Inferior parietal cortex (tissue), 1 donor: ENCODE measurements around the gene BBS1.

ENCODE experiments used
- DNase-seq: peaks from one replicate; pipeline ENCODE4 v3.0.0-alpha.2; 2016; ENCODE audit errors: extremely low spot score

Gene BBS1

GRCh38 chr11:66549696-66550095, 39.3 kb downstream of the BBS1 start:
- DNase-seq: no peak

GRCh38 chr11:66550887-66551286, 40.5 kb downstream of the BBS1 start:
- no peak for DNase-seq

GRCh38 chr11:66554602-66555001, 44.2 kb downstream of the BBS1 start:
- no peak for DNase-seq

GRCh38 chr11:66555416-66555815, 45.0 kb downstream of the BBS1 start:
- DNase-seq: no peak

DNA sequence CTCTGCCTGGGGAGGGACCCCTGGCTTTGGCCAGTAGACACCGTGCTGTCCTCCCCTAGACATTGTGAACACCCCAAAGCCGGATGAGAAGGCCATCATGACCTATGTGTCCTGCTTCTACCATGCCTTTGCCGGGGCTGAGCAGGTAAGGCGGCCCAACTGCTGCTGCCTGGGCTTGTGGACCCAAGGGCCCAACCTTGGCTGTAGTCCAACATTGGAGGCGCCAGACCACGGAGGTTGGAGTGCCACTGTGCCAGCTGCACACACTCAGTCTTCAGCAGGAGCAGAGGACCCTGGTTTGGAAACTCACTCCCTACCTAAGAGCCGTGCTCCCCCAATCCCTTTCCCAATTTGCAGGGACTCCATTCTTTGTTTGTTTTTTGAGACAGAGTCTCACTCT, 45.7 kb downstream of the BBS1 start:
- no peak for DNase-seq

GRCh38 chr11:66557733-66558326, 47.4 kb downstream of the BBS1 start:
- no peak for DNase-seq

DNA sequence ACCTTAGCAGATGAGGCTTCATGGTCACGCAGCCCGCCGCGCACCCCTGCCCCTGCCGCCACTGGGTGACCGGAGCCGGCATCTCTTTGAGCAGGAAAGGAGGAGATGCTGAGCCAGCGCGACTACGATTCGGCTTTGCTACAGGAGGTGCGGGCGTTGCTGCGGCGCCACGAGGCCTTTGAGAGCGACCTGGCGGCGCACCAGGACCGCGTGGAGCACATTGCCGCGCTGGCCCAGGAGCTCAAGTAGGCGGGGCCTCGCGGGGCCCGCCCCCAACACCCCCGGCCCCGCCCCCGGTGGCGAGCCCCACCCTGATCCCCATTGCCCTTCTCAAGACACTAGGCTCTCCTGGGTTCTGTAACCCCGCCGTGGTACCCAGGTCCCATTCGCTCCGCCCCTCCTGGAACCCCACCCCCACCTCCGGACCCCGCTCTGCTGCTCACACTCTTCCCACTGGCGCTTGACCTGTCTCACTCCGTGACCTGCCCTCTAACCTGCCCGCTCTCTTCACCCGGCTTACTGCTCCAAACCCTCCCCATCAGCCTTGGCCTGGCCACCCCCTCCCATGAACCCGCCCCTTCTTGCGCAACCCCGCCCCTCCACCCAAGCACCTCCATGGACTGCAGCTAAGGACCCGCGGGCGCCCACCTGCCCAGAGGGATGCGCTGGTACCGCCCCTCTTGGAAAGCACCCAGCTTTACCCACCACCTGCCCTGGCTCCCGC, 48.9 kb downstream of the BBS1 start:
- DNase-seq: no peak

DNA sequence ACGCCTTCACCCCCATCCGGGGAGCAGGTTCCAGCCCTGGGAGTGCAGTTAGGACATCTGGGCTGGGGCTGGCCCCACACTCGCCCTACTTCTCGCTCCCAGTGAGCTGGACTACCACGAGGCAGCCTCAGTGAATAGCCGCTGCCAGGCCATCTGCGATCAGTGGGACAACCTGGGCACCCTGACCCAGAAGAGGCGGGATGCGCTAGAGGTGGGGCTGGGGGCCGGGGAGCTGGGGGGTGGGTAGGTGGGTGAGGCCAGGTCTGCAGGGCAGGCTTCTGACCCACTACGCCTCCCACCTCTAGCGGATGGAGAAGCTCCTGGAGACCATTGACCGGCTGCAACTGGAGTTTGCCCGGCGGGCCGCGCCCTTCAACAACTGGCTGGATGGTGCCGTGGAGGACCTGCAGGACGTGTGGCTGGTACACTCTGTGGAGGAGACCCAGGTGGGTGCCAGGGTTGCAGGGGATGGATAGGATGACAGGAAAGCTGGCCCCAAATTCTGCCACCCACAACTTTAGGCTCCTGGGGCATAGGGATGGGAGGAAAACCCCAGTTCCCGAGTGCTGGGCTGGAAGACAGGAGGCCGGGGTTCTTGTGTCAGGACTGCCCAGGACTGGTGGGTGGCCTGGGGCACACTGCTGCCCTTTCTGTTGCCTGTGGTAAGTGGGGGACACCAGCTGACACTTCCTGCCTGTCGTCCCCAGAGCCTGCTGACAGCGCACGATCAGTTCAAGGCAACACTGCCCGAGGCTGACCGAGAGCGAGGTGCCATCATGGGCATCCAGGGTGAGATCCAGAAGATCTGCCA, 49.6 kb downstream of the BBS1 start:
- DNase-seq: no peak

DNA sequence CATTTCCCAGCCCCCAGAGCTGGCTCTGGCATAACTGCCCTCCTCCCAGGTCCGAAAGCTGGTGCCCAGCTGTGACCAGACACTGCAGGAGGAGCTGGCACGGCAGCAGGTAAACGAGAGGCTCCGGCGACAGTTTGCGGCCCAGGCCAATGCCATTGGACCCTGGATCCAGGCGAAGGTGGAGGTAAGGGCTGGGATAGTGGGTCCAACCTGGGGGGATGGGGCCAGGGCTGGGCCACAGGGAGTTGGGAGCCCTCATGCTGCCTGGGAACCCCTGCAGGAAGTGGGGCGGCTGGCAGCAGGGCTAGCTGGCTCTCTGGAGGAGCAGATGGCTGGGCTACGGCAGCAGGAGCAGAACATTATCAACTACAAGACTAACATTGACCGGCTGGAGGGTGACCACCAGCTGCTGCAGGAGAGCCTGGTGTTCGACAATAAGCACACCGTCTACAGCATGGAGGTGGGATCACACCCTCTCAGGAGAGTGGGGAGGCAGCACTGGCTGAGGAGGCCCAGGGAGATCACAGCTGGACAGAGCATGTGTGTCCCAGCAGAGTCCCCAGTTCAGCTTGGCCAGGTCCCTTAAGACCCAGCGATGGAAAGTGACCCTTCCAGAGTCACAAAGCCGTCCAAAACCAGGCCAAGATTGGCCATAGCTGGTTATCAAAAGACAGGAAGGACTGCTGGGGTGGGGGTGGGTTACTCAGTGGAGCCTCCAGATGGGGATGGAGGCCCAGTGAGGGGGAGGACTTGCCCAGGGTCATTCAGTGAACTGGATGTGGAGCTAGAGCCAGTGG, 50.9 kb downstream of the BBS1 start:
- DNase-seq: no peak

GRCh38 chr11:66561975-66562248, 51.5 kb downstream of the BBS1 start:
- DNase-seq: no peak

DNA sequence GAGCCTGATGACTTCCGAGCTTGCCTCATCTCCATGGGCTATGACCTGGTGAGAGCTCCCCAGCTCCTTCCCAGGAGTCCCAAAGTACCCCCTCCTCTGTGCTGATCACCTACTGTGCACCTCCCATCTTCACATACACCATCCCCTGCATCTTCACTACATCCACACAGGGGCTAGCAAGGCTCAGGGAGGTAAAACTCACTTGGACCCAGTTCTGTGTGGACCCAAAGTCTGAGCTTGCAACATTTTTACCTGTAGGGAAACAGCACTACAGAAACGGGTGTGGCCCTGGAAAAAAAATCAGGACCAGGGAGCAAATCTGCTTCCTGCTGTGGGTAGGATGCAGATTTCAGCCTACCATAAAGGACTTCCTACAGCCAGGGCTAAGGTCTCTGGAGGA, 51.8 kb downstream of the BBS1 start:
- DNase-seq: no peak

GRCh38 chr11:66562907-66563583, 52.6 kb downstream of the BBS1 start:
- DNase-seq: no peak

DNA sequence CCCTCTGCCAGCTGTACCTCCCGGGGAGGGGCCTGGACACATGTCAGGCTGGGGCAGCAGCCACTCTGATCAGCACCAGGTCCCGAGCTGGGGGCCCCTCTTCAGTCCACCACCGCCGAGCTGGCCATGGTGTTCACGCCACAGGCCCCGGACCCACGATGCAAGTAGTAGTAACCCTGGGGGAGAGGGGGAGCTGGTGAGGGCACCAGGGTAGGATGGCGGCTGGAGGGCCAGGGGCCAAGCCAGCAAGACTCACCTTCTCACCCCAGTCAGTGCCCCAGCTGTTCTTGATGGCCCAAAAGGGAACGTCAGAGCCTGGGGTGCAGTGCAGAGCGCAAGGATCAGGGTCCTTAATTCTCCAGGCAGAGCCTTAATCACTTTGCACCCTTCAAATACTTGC, 53.4 kb downstream of the BBS1 start:
- no peak for DNase-seq

DNA sequence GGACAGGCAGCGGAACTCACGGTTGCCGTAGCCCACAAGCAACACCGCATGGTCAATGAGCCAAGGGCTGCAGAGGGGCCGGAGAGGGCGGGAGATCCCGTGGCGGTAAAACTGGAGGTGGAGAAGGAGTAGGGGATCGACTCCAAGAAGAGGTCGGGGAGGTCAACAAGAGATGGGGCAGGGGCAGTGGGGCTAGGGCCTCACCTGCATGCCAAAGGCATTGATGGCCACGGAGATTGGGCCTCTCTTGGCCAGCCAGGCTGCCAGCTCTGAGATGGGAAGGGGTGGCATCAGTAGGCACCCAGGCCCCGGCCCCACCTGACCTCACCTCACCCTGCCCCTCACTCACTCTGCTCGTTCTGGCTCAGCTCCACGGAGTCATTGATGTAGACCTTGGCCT, 54.1 kb downstream of the BBS1 start:
- no peak for DNase-seq

DNA sequence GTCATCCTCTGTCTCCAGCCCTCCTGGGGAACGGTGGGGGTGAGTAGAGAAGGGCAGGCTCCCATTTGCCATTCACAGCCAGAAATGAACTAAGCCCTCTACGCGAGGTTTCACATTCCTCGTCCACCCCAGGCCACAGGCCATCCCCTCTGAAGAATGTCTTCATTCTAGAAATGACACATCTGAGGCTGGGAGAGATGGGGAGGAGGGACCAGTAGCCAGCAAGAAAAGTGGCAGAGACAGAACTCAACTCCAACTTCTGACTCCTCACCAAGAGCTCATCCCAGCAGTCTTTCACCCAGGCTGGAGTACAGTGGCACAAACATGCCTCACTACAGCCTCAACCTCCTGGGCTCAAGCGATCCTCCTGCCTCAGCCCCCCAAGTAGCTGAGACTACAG, 54.5 kb downstream of the BBS1 start:
- no peak for DNase-seq

GRCh38 chr11:66566221-66566620, 55.8 kb downstream of the BBS1 start:
- DNase-seq: no peak

GRCh38 chr11:66567787-66568123, 57.3 kb downstream of the BBS1 start:
- no peak for DNase-seq

GRCh38 chr11:66568124-66568916, 57.9 kb downstream of the BBS1 start, which contains the start of gene CTSF:
Gene CTSF, minus strand, starts transcription at chr11:66568606. Its CDS starts 120 bp downstream, at chr11:66568486.
- peak; percentile 94 for DNase-seq

- no peak for DNase-seq
Measured at GRCh38 chr11:66569076-66569475, 58.6 kb downstream of the BBS1 start.

DNA sequence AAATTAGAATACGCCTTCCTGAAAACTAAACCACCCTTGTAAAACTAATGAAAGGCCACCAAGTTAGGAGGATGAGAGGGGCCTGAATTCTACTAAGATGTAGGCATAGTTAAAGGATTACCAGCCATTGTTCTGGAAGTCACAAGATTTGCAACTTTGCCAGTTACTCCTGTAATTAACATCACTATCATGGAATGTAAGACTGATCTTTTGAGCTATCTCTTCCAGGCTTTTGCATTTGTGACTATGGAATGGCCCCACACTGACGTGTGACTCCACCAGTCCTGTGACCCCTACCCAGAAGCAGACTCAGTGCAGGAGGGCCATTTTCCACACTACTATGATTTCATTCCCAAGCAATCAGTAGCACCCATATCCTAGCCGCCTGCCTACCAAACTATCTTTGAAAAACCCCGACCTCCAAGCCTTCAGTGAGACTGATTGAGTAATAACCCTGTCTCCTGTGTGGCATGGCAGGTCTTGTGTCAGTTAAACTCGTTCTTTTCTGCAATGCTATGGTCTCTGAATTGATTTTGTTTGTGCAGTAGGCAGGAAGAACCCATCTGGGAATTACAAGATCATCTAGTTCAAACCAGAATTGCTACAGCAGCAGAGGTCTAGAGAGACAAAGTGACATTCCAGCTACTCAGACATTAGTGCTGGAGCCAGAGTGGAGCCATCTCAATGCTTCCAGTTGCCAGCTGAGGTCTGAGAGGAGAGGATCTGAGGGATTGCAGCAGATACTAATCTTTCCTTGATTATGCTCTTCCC, 59.8 kb downstream of the BBS1 start:
- DNase-seq: no peak
